HG03521 (cell line): ENCODE measurements around the gene ABI2.

Experiments
- ATAC-seq: cut with Tn5 transposase; IDR thresholded peaks from one replicate; pipeline ENCODE4 v1.9.1; 2021; ENCODE audit warnings: mild to moderate bottlenecking, moderate library complexity; ENCODE audit not compliant: unreplicated experiment

The ABI2 gene

GRCh38 chr2:203469546-203469945 lies 141.4 kb downstream of the ABI2 start:
- ATAC-seq, result no peak

- ATAC-seq, result no peak
These were observed 142.2 kb downstream of the ABI2 start for GRCh38 chr2:203470371-203470770.

DNA sequence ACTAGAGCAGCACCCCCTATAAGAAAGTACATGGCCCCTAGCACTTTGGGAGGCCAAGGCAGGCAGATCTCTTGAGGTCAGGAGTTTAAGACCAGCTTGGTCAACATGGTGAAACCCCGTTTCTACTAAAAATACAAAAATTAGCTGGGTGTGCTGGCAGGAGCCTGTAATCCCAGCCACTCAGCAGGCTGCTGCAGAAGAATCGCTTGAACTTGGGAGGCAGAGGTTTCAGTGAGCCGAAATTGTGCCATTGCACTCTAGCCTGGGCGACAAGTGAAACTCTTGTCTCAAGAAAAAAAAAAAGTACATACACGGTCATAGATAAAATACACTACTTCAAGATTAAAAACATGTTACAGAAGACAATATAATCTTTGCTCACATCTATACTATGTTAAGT lies 143.1 kb downstream of the ABI2 start:
- no peak for ATAC-seq

DNA sequence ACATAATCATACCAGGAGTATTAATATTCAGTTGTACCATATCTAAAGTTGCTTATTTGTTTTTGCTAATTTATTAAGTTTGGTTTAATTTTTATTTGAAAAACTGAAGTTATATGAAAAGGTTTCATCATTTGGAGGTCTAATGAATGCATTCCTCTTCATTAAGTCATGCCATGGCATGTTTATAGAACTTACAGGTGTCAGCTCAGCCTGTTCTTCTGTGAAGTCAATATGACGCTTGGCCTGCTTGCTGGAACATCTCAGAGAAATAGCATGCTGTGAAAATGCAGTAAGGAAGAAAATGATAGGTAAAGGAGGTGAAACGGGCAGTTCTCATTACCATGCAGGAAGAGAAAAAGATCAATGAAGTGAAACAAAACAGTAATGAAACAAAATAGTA lies 148.7 kb downstream of the ABI2 start:
- no peak for ATAC-seq

DNA sequence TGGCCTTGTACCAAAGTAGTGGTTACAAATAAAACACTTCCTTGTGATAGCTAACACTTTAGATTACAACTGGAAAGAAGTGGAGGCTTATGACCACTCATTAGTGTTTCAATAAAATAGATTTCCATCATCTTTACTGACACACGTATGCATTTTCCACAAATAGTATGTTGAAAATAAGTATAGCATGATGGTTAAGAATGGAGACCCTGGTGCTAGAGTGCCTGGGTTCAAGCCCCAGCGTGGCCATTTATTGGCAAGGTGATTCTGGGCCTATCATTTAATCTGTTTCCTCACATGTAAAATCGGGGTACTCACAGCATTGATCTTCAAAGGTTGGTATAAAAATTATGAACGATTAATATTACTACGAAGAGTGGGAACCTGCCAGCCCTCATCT lies 152.4 kb downstream of the ABI2 start:
- ATAC-seq, result no peak

GRCh38 chr2:203484266-203485112 lies 156.3 kb downstream of the ABI2 start:
- no peak for ATAC-seq

- no peak for ATAC-seq
These were observed 161.3 kb downstream of the ABI2 start for GRCh38 chr2:203489531-203489930.

- no peak for ATAC-seq
These were observed 162.2 kb downstream of the ABI2 start for GRCh38 chr2:203490391-203490790.

DNA sequence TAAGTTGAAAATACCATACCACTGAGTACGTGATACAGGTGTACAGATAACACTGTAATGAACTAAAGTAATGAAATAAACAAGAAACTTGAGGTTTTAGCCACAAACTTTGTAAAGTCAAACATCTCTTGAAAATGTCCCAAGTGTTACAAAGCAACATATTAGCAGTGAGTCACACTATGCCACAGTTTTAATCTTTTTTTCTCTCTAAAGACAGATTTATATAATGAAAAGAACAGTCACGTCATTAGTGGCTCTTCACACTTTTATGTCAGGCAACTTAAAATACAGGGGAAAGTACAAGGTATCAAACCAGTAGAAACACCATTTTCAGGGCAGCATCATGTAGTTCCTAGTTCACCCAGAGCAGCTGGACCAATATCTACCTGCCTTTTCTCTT lies 164.8 kb downstream of the ABI2 start:
- no peak for ATAC-seq
